GM23248 (cell line): ENCODE results near the gene RTP2. TPM values are rescaled to one million over a fixed set of nuclear protein-coding genes. Genes with fewer than 3 reads are reported as not detected.

Source experiments
- DNase-seq: peaks from one replicate; pipeline ENCODE4 v3.0.0-alpha.2; 2015
- H2AFZ ChIP-seq: fragments of 200-600 bp; sonication (generic); 2 replicates; pipeline ENCODE4 v1.6.1; 2016; ENCODE audit warnings: antibody characterized with exemption
- H3F3A ChIP-seq: fragments of 200-600 bp; sonication (generic); 2 replicates; pipeline ENCODE4 v1.6.1; 2016; ENCODE audit warnings: mild to moderate bottlenecking, antibody characterized with exemption, mixed run types; ENCODE audit not compliant: insufficient read depth
- H3K27ac ChIP-seq: fragments of 200-600 bp; sonication (generic); 2 replicates; pipeline ENCODE4 v1.5.1; 2016; ENCODE audit warnings: mild to moderate bottlenecking
- H3K27me3 ChIP-seq: fragments of 200-600 bp; sonication (generic); replicated peaks from 2 replicates; pipeline ENCODE4 v1.6.1; 2016; ENCODE audit warnings: mild to moderate bottlenecking; ENCODE audit not compliant: insufficient read depth
- H3K36me3 ChIP-seq: fragments of 200-600 bp; sonication (generic); 2 replicates; pipeline ENCODE4 v1.6.1; 2016; ENCODE audit warnings: low read depth, mild to moderate bottlenecking
- H3K4me1 ChIP-seq: fragments of 200-600 bp; sonication (generic); 2 replicates; pipeline ENCODE4 v1.6.1; 2016; ENCODE audit warnings: mild to moderate bottlenecking; ENCODE audit not compliant: insufficient read depth
- H3K4me2 ChIP-seq: fragments of 200-600 bp; sonication (generic); one replicate; pipeline ENCODE4 v1.6.1; 2016; ENCODE audit warnings: mild to moderate bottlenecking; ENCODE audit not compliant: unreplicated experiment
- H3K4me3 ChIP-seq: fragments of 200-600 bp; sonication (generic); 2 replicates; pipeline ENCODE4 v1.5.1; 2016; ENCODE audit warnings: mild to moderate bottlenecking
- H3K79me2 ChIP-seq: fragments of 200-600 bp; sonication (generic); 2 replicates; pipeline ENCODE4 v1.6.1; 2016; ENCODE audit warnings: mild to moderate bottlenecking; ENCODE audit not compliant: insufficient read depth
- H3K9ac ChIP-seq: fragments of 200-600 bp; sonication (generic); 2 replicates; pipeline ENCODE4 v1.6.1; 2016; ENCODE audit warnings: mild to moderate bottlenecking
- H3K9me2 ChIP-seq: fragments of 200-600 bp; sonication (generic); 2 replicates; pipeline ENCODE4 v1.6.1; 2016; ENCODE audit warnings: mixed run types, mild to moderate bottlenecking, moderate library complexity; ENCODE audit not compliant: insufficient read depth
- H3K9me3 ChIP-seq: fragments of 200-600 bp; sonication (generic); one replicate; pipeline ENCODE4 v1.6.1; 2017; ENCODE audit warnings: low read depth
- H4K20me1 ChIP-seq: fragments of 200-600 bp; sonication (generic); 2 replicates; pipeline ENCODE4 v1.6.0; 2016; ENCODE audit not compliant: insufficient read depth
- EZH2 ChIP-seq: fragments of 200-600 bp; sonication (generic); IDR thresholded peaks from 2 replicates; pipeline ENCODE4 v1.6.1; 2018; ENCODE audit warnings: antibody characterized with exemption, mild to moderate bottlenecking; ENCODE audit not compliant: insufficient read depth, poor library complexity, severe bottlenecking
- EZH2phosphoT487 ChIP-seq: fragments of 200-600 bp; sonication (generic); IDR thresholded peaks from 2 replicates; pipeline ENCODE4 v1.6.1; 2018; ENCODE audit warnings: antibody characterized with exemption, moderate library complexity, mild to moderate bottlenecking, low read depth; ENCODE audit not compliant: insufficient read depth
- WGBS, 2 experiments: methylation state at CpG; one replicate each; pipeline ENCODE4 v1.1.6; 2015 to 2017; ENCODE audit warnings: low lambda C conversion rate in 2 of 2, low coverage in 1 of 2; ENCODE audit errors: missing lambda C conversion rate in 2 of 2; 5-methylcytosine and 5-hydroxymethylcytosine counted together
- in situ Hi-C: fragments of 300-500 bp; cut with MboI; formaldehyde crosslinking; loops from 2 replicates; pipeline ENCODE4 v1.15.0; 2020
- polyA plus RNA-seq: library from polyadenylated mRNA; unstranded; fragments of >200 nt; fragmentation: Nextera tagmentation; extraction: Ambion mirVana; gene quantifications from 2 replicates; pipeline ENCODE4 v1.2.1, GENCODE V29; 2016
- total RNA-seq: library from RNA; depleted of rRNA; stranded (reverse); fragments of >200 nt; shearing (Covaris generic); gene quantifications from 2 replicates; pipeline ENCODE4 v1.2.3, GENCODE V29; 2014

Gene RTP2
- total and polyA plus RNA-seq, 2 experiments from 2014 or later = not detected

- Histone ChIP-seq H3K9me3 (no peaks in the 10 kb centered on the region), H3F3A (peaks cover 34% of the 10 kb centered on the region), H2AFZ (peak overlapping the region; percentile 13; the same call in 1 of the 2 replicates), H3K36me3 (no peaks in the 10 kb centered on the region), H3K27ac (peak overlapping the region; percentile 97), H3K9me2 (no peaks in the 10 kb centered on the region), H3K4me2 (peak overlapping the region; percentile 82), H3K4me1 (peaks cover 28% of the 10 kb centered on the region), H3K4me3 (peak overlapping the region; percentile 96), H3K79me2 (peaks cover 59% of the 10 kb centered on the region), H3K9ac (peak overlapping the region; percentile 94), H3K27me3 (no peaks in the 10 kb centered on the region), H4K20me1 (no peaks in the 10 kb centered on the region)
- DNase-seq = peak; percentile 69
- in situ Hi-C loops = loop anchor here (5.0 to 25.0 kb wide), 5 partner anchors 420 to 1208 kb away; no protein-coding TSS in a partner anchor
- 1% methylated on average over 40 to 55 of the region's 55 CpGs for WGBS, 2 experiments
- TF ChIP-seq EZH2phosphoT487 (no peak), EZH2 (no peak)
Observed at GRCh38 chr3:187744169-187745151, 42.1 kb upstream of the RTP2 start.

GRCh38 chr3:187743195-187744141 is 41.1 kb upstream of the RTP2 start:
- peak; percentile 77 for DNase-seq
- peaks cover 36% of the 10 kb centered on the region for H3F3A ChIP-seq

GRCh38 chr3:187742351-187743171 is 40.2 kb upstream of the RTP2 start:
- Histone ChIP-seq H3K4me2 (peak overlapping the region; percentile 82), H3K36me3 (no peaks in the 10 kb centered on the region), H2AFZ (no peak overlapping the region), H3K9ac (peak overlapping the region; percentile 94), H3K79me2 (peaks cover 74% of the 10 kb centered on the region), H3F3A (peaks cover 41% of the 10 kb centered on the region), H3K9me2 (no peaks in the 10 kb centered on the region), H3K27ac (peak overlapping the region; percentile 97), H4K20me1 (no peaks in the 10 kb centered on the region), H3K9me3 (no peaks in the 10 kb centered on the region), H3K4me1 (peaks cover 30% of the 10 kb centered on the region), H3K4me3 (peak overlapping the region; percentile 96), H3K27me3 (no peaks in the 10 kb centered on the region)
- TF ChIP-seq EZH2phosphoT487 (no peak), EZH2 (no peak)
- peak; percentile 53 for DNase-seq
- 38 to 42% methylated on average over 13 of the region's 13 CpGs for WGBS, 2 experiments
- in situ Hi-C loops = loop anchor here (5.0 to 25.0 kb wide), 5 partner anchors 422 to 1210 kb away; no protein-coding TSS in a partner anchor

More at GRCh38 chr3:187743195-187744141, 41.1 kb upstream of the RTP2 start:
- peak overlapping the region; percentile 97 for H3K27ac ChIP-seq
- TF ChIP-seq EZH2 (no peak), EZH2phosphoT487 (no peak)
- peak overlapping the region; percentile 82 for H3K4me2 ChIP-seq
- in situ Hi-C loops = loop anchor here (5.0 to 25.0 kb wide), 5 partner anchors 421 to 1209 kb away; no protein-coding TSS in a partner anchor
- H3K36me3 ChIP-seq = no peaks in the 10 kb centered on the region
- peaks cover 34% of the 10 kb centered on the region for H3K4me1 ChIP-seq
- WGBS, 2 experiments = 1 to 2% methylated on average over 32 to 45 of the region's 45 CpGs
- H3K9me2 ChIP-seq = no peaks in the 10 kb centered on the region
- H3K9ac ChIP-seq = peak overlapping the region; percentile 94
- peak overlapping the region; percentile 96 for H3K4me3 ChIP-seq
- H3K9me3 ChIP-seq = no peaks in the 10 kb centered on the region
- H2AFZ ChIP-seq = peak overlapping the region; percentile 38; the same call in 1 of the 2 replicates
- no peaks in the 10 kb centered on the region for H4K20me1 ChIP-seq
- peaks cover 65% of the 10 kb centered on the region for H3K79me2 ChIP-seq
- H3K27me3 ChIP-seq = no peaks in the 10 kb centered on the region
